Measurements from ENCODE around the gene LRP10.

The LRP10 gene

GRCh38 chr14:22861651-22862050, 9.9 kb upstream of the LRP10 start:
- Histone ChIP-seq H3K36me3 (ENCODE audit: control insufficient read depth, insufficient read depth, low read length) (no peaks in the 10 kb centered on the region), H3K4me3 (replicated peaks; ENCODE audit: low read depth, low read length) (no peak overlapping the region), H3K27me3 (replicated peaks; ENCODE audit: control insufficient read depth, insufficient read depth, low read length) (no peaks in the 10 kb centered on the region)
- DNase-seq (ENCODE audit: extremely low read depth, insufficient read length): no peak
- TF ChIP-seq CTCF (IDR thresholded peaks at IDR 0.05; ENCODE audit: insufficient read depth, low read length, poor library complexity, severe bottlenecking): no peak

- Histone ChIP-seq H3K4me3 (replicated peaks; ENCODE audit: low read depth, low read length) (no peak overlapping the region), H3K36me3 (ENCODE audit: control insufficient read depth, insufficient read depth, low read length) (no peaks in the 10 kb centered on the region), H3K27me3 (replicated peaks; ENCODE audit: control insufficient read depth, insufficient read depth, low read length) (no peaks in the 10 kb centered on the region)
- no peak for DNase-seq (ENCODE audit: extremely low read depth, insufficient read length)
- no peak for TF ChIP-seq CTCF (IDR thresholded peaks at IDR 0.05; ENCODE audit: insufficient read depth, low read length, poor library complexity, severe bottlenecking)
Measured at GRCh38 chr14:22864979-22865378, 6.6 kb upstream of the LRP10 start.

- peak; percentile 56 for TF ChIP-seq CTCF (IDR thresholded peaks at IDR 0.05; ENCODE audit: insufficient read depth, low read length, poor library complexity, severe bottlenecking)
- no peak overlapping the region for H3K4me3 ChIP-seq (replicated peaks; ENCODE audit: low read depth, low read length)
- DNase-seq (ENCODE audit: extremely low read depth, insufficient read length): no peak
- no peaks in the 10 kb centered on the region for H3K27me3 ChIP-seq (replicated peaks; ENCODE audit: control insufficient read depth, insufficient read depth, low read length)
- H3K36me3 ChIP-seq (ENCODE audit: control insufficient read depth, insufficient read depth, low read length): no peaks in the 10 kb centered on the region
Measured at GRCh38 chr14:22865424-22866405, 5.8 kb upstream of the LRP10 start.

- DNase-seq (ENCODE audit: extremely low read depth, insufficient read length): no peak
- no peak for TF ChIP-seq CTCF (IDR thresholded peaks at IDR 0.05; ENCODE audit: insufficient read depth, low read length, poor library complexity, severe bottlenecking)
- H3K4me3 ChIP-seq (replicated peaks; ENCODE audit: low read depth, low read length): no peak overlapping the region
- H3K27me3 ChIP-seq (replicated peaks; ENCODE audit: control insufficient read depth, insufficient read depth, low read length): no peaks in the 10 kb centered on the region
- H3K36me3 ChIP-seq (ENCODE audit: control insufficient read depth, insufficient read depth, low read length): no peaks in the 10 kb centered on the region
Measured at GRCh38 chr14:22866874-22867273, 4.7 kb upstream of the LRP10 start.

GRCh38 chr14:22870811-22871223, 723 bp upstream of the LRP10 start:
- TF ChIP-seq CTCF (IDR thresholded peaks at IDR 0.05; ENCODE audit: insufficient read depth, low read length, poor library complexity, severe bottlenecking): no peak
- Histone ChIP-seq H3K27me3 (replicated peaks; ENCODE audit: control insufficient read depth, insufficient read depth, low read length) (no peaks in the 10 kb centered on the region), H3K36me3 (ENCODE audit: control insufficient read depth, insufficient read depth, low read length) (peaks cover 12% of the 10 kb centered on the region), H3K4me3 (replicated peaks; ENCODE audit: low read depth, low read length) (peak overlapping the region; percentile 92)
- peak; percentile 80 for DNase-seq (ENCODE audit: extremely low read depth, insufficient read length)
